ENCODE data around the gene ARID1A. TPM values are rescaled to one million over a fixed set of nuclear protein-coding genes. Genes with fewer than 3 reads are reported as not detected.
A peak's percentile ranks its signal among the peaks of the same experiment; 100 is the strongest.

The ARID1A gene
- total and polyA plus RNA-seq, 2 donors (not counting 3 experiments of a cell fraction or from before 2014, with no cell fraction given) = 36.9 to 77.2 TPM

DNA sequence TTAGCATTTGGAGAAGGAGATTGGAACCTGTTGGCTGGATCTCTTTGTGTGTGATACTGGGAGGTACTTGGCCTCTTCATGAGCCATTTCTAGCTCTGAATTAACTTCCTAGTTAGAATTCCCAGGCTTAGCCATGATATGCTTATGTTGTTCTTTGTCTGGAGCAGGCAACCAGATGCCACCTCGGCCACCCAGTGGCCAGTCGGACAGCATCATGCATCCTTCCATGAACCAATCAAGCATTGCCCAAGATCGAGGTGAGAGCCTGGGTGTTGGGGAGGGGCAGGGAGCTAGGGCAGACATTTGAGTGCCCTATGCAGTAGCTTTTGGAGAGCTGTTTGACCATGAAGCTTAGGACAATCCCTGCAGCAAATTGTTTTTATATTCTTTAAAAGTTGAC lies 65.4 kb downstream of the ARID1A start:
- intact Hi-C loops (cut with micrococcal nuclease) = no loop called here
- H3K79me2 ChIP-seq (ENCODE audit: control insufficient read depth, insufficient read depth, low read length) = peaks cover 33% of the 10 kb centered on the region
- no TSS peak for BruUV-seq (replicated peaks)

GRCh38 chr1:26767714-26768113 lies 71.9 kb downstream of the ARID1A start:
- no peak for DNase-seq (ENCODE audit: low read depth, low spot score)

More for the DNA sequence above, 65.4 kb downstream of the ARID1A start:
- no peaks in the 10 kb centered on the region for H4K20me1 ChIP-seq (replicated peaks; ENCODE audit: control insufficient read depth, extremely low read depth, insufficient read depth, low read length)
- DNase-seq (ENCODE audit: low read depth, low spot score) = no peak
- no peak overlapping the region for H3K9ac ChIP-seq (replicated peaks; ENCODE audit: extremely low read depth, insufficient read depth, low read length)
- no peaks in the 10 kb centered on the region for H3K9me3 ChIP-seq (replicated peaks; ENCODE audit: control insufficient read depth, insufficient read depth, low read length)
- no peaks in the 10 kb centered on the region for H3K27me3 ChIP-seq (ENCODE audit: control insufficient read depth in 2 of 2, insufficient read depth in 2 of 2, low read length in 2 of 2)
- no peak overlapping the region for H3K27ac ChIP-seq (ENCODE audit: insufficient read depth, low read depth, low read length)
- no peak overlapping the region for H3K4me2 ChIP-seq (ENCODE audit: insufficient read depth, low read length)
- TF ChIP-seq, protein P1, sequence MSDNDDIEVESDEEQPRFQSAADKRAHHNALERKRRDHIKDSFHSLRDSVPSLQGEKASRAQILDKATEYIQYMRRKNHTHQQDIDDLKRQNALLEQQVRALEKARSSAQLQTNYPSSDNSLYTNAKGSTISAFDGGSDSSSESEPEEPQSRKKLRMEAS (IDR thresholded peaks at IDR 0.05; ENCODE audit: insufficient read depth, insufficient read length) = no peak
- TF ChIP-seq, protein P2, sequence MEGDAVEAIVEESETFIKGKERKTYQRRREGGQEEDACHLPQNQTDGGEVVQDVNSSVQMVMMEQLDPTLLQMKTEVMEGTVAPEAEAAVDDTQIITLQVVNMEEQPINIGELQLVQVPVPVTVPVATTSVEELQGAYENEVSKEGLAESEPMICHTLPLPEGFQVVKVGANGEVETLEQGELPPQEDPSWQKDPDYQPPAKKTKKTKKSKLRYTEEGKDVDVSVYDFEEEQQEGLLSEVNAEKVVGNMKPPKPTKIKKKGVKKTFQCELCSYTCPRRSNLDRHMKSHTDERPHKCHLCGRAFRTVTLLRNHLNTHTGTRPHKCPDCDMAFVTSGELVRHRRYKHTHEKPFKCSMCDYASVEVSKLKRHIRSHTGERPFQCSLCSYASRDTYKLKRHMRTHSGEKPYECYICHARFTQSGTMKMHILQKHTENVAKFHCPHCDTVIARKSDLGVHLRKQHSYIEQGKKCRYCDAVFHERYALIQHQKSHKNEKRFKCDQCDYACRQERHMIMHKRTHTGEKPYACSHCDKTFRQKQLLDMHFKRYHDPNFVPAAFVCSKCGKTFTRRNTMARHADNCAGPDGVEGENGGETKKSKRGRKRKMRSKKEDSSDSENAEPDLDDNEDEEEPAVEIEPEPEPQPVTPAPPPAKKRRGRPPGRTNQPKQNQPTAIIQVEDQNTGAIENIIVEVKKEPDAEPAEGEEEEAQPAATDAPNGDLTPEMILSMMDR (IDR thresholded peaks at IDR 0.05; ENCODE audit: extremely low read depth in 1 of 2, insufficient read depth in 1 of 2, low read depth in 1 of 2, low read length in 2 of 2) = peak; percentile 15 to 32
- ChIA-PET POLR2A (interaction anchor here (0.6 kb wide), 1 partner anchor 50 kb away, joined by 3 read pairs; no protein-coding TSS in a partner anchor), CTCF (interaction anchor here (0.9 to 1.4 kb wide), 8 partner anchors 11 to 159 kb away, joined by 3 to 7 read pairs (median 4); no protein-coding TSS in a partner anchor)
- no peak overlapping the region for H2AFZ ChIP-seq (ENCODE audit: low read depth, low read length)
- no peak overlapping the region for H3K4me3 ChIP-seq (replicated peaks in 1 of 3; ENCODE audit: insufficient read depth in 1 of 3, low read depth in 1 of 3, low read length in 3 of 3)
- dilution Hi-C loops (cut with MboI; ENCODE audit: extremely low pct_ligation_motif_present, low sequenced_read_pairs) = no loop called here
- peak; percentile 40 for FAIRE-seq
- no peaks in the 10 kb centered on the region for H3K9me1 ChIP-seq (replicated peaks; ENCODE audit: control insufficient read depth, extremely low read depth, insufficient read depth, low read length)
- peaks cover 22 to 33% of the 10 kb centered on the region in 2 experiments for H3K36me3 ChIP-seq (ENCODE audit: control insufficient read depth in 2 of 2, extremely low read depth in 1 of 2, insufficient read depth in 2 of 2, low read length in 2 of 2)
- no peaks in the 10 kb centered on the region for H3K4me1 ChIP-seq (ENCODE audit: control insufficient read depth, extremely low read depth, insufficient read depth, low read length)

More at GRCh38 chr1:26767714-26768113, 71.9 kb downstream of the ARID1A start:
- intact Hi-C loops (cut with micrococcal nuclease) (loop anchor here (1.0 kb wide), 1 partner anchor 19 kb away; no protein-coding TSS in a partner anchor), dilution Hi-C loops (cut with MboI; ENCODE audit: extremely low pct_ligation_motif_present, low sequenced_read_pairs) (no loop called here)
- no peaks in the 10 kb centered on the region for H4K20me1 ChIP-seq (replicated peaks; ENCODE audit: control insufficient read depth, extremely low read depth, insufficient read depth, low read length)
- H3K9me3 ChIP-seq (replicated peaks; ENCODE audit: control insufficient read depth, insufficient read depth, low read length) = no peaks in the 10 kb centered on the region
- no peak for FAIRE-seq
- H3K27me3 ChIP-seq (ENCODE audit: control insufficient read depth in 2 of 2, insufficient read depth in 2 of 2, low read length in 2 of 2) = no peaks in the 10 kb centered on the region
- no peak overlapping the region for H3K4me3 ChIP-seq (replicated peaks in 1 of 3; ENCODE audit: insufficient read depth in 1 of 3, low read depth in 1 of 3, low read length in 3 of 3)
- TF ChIP-seq, protein P1 (IDR thresholded peaks at IDR 0.05; ENCODE audit: insufficient read depth, insufficient read length) = no peak
- TF ChIP-seq, protein P2 (IDR thresholded peaks at IDR 0.05; ENCODE audit: extremely low read depth in 1 of 2, insufficient read depth in 1 of 2, low read depth in 1 of 2, low read length in 2 of 2) = no peak
- TF ChIP-seq POLR2A (IDR thresholded peaks at IDR 0.05; ENCODE audit: low read depth, low read length) (no peak), POLR2AphosphoS5 (IDR thresholded peaks at IDR 0.05; ENCODE audit: insufficient read depth, low read depth, low read length) (no peak), MYC (IDR thresholded peaks at IDR 0.05; ENCODE audit: low read depth, low read length) (no peak), GATA2 (IDR thresholded peaks at IDR 0.05; ENCODE audit: insufficient read depth, insufficient read length, low read depth, low read length) (no peak), JUN (IDR thresholded peaks at IDR 0.05; ENCODE audit: borderline replicate concordance, insufficient read depth, insufficient read length, low read depth) (no peak), EZH2 (IDR thresholded peaks at IDR 0.05; ENCODE audit: borderline replicate concordance, low read depth, low read length, severe bottlenecking) (no peak), FOS (IDR thresholded peaks at IDR 0.05; ENCODE audit: borderline replicate concordance, insufficient read depth, low read length) (no peak)
- no peaks in the 10 kb centered on the region for H3K9me1 ChIP-seq (replicated peaks; ENCODE audit: control insufficient read depth, extremely low read depth, insufficient read depth, low read length)
- peaks cover 4% of the 10 kb centered on the region for H3K79me2 ChIP-seq (ENCODE audit: control insufficient read depth, insufficient read depth, low read length)
- no peak overlapping the region for H3K9ac ChIP-seq (replicated peaks; ENCODE audit: extremely low read depth, insufficient read depth, low read length)
- POLR2A ChIA-PET = no interaction called here
- no TSS peak for BruUV-seq (replicated peaks)
- H2AFZ ChIP-seq (ENCODE audit: low read depth, low read length) = no peak overlapping the region
- peaks cover 39% of the 10 kb centered on the region for H3K4me1 ChIP-seq (ENCODE audit: control insufficient read depth, extremely low read depth, insufficient read depth, low read length)
- H3K27ac ChIP-seq (ENCODE audit: insufficient read depth, low read depth, low read length) = no peak overlapping the region
- CTCF ChIA-PET = interaction anchor here (3.0 kb wide), 1 partner anchor 21 kb away, joined by 20 read pairs; the partner anchor contains the start of gene PIGV
- H3K4me2 ChIP-seq (ENCODE audit: insufficient read depth, low read length) = no peak overlapping the region
- peaks cover 31 to 45% of the 10 kb centered on the region in 2 experiments for H3K36me3 ChIP-seq (ENCODE audit: control insufficient read depth in 2 of 2, extremely low read depth in 1 of 2, insufficient read depth in 2 of 2, low read length in 2 of 2)
